Endothelial cell of hepatic sinusoid (primary cell): ENCODE results near the gene GCNT2.
"Not testable (repeated sequence)": the region's sequence is repeated elsewhere in the genome, so short reads cannot be mapped to it uniquely, and the experiment has no call there.

ENCODE experiments used
- in situ Hi-C: cut with HindIII; loops from 2 replicates; pipeline ENCODE4 v1.10.0; 2017; ENCODE audit warnings: low sequenced_read_pairs

GCNT2 gene

GRCh38 chr6:10521104-10521808 lies at the start of gene GCNT2:
Gene GCNT2 (plus strand): TSS chr6:10521351. CDS start chr6:10528912, 7,561 bp downstream.
- in situ Hi-C loops: no loop called here

DNA sequence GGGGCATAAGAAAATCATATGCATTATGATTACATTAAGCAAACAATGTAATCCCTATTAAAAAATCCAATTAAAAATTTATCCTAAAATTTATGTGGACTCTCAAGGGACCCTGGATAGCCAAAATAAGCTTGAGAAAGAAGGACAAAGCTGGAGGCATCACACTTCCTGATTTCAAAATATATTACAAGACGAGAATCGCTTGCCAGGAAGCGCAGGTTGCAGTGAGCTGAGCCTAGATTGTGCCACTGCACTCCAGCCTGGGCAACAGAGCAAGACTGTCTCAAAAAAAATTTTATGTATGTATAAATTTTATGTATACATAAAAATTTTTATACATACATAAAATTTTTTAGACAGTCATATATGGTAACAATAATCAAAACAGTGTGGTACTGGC lies 48.5 kb upstream of the GCNT2 start:
- in situ Hi-C loops: no loop called here

- in situ Hi-C loops: no loop called here
Measured at GRCh38 chr6:10478187-10479040, 42.7 kb upstream of the GCNT2 start.

DNA sequence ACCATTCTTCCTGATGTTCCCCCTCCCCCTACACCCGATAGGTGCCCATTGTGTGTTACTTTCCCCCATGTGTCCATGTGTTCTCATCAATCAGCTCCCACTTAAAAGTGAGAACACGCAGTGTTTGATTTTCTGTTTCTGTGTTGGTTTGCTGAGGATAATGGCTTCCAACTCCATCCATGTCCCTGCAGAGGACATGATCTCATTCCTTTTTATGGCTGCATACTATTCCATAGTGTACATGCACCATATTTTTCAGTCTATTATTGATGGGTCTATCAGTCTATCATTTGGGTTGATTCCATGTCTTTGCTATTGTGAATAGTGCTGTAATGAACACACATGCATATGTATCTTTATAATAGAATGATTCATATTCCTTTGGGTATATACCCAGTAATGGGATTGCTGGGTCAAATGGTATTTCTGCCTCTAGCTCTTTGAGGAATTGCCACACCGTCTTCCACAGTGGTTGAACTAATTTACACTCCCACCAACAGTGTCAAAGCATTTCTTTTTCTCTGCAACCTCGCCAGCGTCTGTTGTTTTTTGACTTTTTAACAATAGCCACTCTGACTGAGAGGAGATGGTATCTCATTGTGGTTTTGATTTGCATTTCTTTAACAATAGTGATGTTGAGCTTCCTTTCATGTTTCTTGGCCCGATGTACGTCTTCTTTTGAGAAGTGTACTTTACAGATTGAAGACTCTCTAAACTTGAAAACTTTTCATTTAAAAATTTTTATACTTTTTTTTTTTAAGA lies 41.0 kb upstream of the GCNT2 start:
- in situ Hi-C loops: no loop called here

DNA sequence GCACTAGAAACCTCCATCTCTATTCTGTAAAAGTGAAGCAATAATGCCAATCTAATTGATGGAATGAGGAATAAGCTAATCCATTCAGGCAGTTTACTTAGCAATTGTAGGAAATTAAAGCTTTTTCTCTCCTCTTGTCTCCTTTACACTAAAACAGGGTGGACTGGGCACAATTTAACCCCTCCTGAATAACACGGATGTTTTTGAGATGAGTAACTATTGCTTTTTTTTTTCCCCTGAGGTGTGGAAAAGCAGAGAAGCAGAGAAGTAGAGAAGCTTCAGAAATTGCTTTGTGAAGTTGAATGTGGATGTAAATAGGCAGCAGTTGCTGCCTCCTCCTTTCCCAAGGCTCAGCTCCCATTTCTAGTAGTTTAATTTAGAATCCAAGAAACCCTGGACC lies 40.0 kb upstream of the GCNT2 start:
- in situ Hi-C loops: no loop called here

- in situ Hi-C loops: no loop called here
Measured at GRCh38 chr6:10482636-10483257, 38.4 kb upstream of the GCNT2 start.

DNA sequence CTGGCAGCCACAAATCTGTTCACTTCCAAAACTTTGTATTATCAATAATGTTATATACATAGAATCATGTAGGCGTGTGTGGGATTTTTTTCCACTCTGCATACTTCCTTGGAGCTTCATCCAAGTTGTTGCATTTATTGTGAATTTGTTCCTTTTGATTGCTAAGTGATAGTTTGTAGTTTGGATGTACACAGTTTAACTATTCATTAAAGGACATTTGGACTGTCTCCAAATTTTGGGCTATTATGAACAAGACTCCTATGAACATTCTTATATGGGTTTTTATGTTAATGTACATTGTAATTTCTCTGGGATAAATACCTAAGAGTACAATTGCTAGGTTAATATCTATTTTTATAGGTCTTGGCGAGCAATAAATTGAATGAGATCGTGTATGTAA lies 36.2 kb upstream of the GCNT2 start:
- in situ Hi-C loops: no loop called here

GRCh38 chr6:10485406-10485805 lies 35.7 kb upstream of the GCNT2 start:
- in situ Hi-C loops: no loop called here

DNA sequence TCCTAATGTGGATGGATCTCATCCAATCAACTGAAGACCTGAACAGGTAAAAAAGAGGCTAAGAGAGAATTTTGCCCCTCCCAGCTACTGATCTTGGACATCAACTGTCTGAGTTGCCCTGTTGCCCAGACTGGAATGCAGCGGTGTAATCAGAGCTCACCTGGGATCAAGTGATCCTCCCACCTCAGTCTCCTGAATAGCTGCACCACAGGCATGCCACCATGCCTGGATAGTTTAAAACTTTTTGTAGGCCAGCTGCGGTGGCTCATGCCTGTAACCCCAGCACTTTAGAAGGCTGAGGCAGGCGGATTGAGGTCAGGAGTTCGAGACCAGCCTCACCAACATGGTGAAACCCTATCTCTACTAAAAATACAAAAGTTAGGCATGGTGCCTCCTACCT lies 34.9 kb upstream of the GCNT2 start:
- in situ Hi-C loops: no loop called here

GRCh38 chr6:10486944-10487588 lies 34.1 kb upstream of the GCNT2 start:
- in situ Hi-C loops: not testable (repeated sequence)

GRCh38 chr6:10487668-10488327 lies 33.4 kb upstream of the GCNT2 start:
- in situ Hi-C loops: no loop called here

DNA sequence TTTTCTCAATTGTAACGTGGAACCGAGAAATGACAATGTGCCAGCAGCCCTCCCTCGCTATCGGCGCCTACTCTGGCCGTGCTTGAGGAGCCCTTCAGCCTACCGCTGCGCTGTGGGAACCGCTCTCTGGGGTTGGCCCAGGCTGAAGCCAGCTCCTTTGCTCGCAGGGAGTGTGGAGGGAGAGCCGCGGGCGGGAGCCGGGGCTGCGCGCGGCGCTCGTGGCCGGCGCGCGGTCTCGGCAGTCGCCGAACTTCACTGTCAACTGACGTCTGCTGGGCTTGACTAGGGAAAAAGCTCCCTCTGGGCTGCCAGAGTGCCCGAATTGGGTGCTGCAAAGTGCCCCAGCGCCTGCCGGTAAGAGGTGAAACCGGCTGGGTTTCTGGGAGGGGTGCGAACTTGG lies 29.7 kb upstream of the GCNT2 start:
- in situ Hi-C loops: no loop called here

GRCh38 chr6:10491905-10492304 lies 29.2 kb upstream of the GCNT2 start:
- in situ Hi-C loops: not testable (repeated sequence)

DNA sequence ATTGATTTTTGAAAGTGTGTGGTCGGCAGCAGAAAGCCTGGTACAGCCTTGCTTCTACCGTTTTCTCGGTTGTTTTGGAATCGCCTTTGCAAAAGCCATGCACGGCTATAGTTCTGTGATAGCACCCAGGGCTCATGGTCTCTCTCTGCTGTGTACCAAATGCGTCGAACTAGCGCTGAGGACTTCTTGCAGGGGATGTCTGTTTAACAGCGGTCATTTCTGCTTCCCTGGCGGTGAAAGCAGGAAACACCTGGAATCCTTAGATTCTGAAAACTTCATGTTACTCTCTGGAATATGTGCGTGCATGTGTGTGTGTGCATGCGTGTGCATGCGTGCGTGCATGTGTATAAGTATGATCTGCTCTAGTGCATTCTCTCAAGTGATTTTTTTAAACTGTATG lies 26.1 kb upstream of the GCNT2 start:
- in situ Hi-C loops: no loop called here

DNA sequence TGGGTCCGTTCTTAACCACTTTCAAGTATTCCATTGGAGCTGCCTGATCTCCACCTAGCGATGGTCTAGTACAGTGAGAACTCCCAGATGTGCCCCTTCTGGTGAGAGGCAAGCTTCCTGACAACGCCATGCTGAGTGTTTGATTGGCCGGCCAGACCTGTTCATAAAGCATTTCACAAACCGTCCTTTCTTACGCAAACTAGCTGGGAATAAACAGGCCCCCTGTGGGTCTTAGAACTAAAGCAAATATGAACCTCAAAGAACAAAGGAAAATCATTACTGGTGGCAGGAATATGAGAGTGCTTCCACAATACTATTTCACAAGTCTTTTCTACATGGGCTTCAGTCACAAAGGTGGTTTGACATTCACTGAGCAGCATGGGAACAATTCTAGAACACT lies 15.6 kb upstream of the GCNT2 start:
- in situ Hi-C loops: no loop called here

DNA sequence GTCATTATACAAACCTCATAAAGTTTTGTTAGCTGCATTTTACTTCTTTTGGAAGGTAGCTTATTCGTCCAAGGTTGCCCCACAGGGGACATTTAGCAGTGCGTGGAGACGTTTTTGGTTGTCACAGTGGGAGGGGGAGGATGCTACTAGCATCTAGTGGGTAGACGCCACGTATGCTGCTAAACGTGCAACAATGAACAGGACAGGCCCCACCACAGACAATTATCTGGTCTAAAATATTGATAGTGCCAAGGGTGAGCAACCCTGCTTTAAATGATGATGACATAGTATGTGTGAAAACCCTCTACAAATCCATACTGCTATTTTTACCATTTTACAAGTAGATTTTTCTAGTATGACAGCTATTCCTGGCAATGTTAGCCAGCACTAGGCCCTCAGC lies 13.9 kb upstream of the GCNT2 start:
- in situ Hi-C loops: no loop called here

- in situ Hi-C loops: no loop called here
Measured at GRCh38 chr6:10507715-10508114, 13.4 kb upstream of the GCNT2 start.

DNA sequence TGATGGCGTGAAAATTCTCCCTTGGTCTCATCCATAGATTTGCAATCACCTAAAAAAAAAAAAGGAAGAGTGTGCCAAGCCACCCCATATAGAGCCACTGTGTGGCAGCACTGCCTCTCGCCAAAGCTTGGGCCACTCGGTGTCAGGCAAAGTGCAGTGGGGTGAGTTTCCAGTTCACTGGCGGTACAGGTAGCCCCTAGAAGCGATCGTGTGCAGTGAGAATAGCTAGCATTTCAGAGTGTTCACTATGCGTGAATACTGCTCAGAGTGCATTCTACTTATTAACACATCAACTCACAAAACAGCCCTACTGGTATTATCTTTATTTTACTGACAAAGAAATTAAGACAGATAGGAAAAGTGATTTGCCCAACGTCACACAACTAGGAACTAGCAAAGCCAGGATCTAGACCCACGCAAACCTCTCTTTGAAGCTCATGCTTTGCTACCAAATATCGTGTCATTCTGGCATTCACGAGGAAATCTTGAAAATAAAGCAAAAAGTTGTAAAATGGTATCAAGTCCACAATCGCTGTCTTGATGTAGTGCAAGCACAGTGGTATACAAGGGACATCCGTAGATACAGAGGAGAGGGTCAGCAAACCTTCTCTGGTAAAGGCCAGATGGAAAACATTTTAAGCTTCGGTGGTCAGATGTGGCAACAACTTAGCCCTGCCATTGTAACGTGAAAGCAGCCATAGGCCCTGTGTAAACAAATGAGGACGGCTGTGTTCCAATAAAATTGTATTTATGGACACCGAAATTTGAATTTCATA lies 10.4 kb upstream of the GCNT2 start:
- in situ Hi-C loops: loop anchor here (5.0 kb wide), 1 partner anchor 172 kb away; no protein-coding TSS in a partner anchor

DNA sequence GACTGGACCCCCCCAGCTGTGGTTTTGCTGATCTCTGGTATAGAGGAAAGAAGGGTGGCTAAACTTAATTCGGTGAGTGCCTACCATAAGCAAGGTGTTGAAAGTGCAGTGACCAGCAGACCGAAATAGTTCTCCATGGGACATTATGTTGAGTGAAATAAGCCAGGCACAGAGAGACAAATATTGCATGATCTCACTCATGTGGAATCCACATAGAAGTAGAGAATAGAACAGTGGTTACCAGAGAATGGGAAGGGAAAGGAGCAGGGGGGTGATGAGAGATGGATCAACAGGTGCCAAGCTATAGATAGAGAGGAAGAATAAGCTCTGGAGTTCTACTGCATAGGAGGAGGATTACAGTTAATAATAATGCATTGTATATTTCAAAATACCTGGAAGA lies 9.7 kb upstream of the GCNT2 start:
- in situ Hi-C loops: loop anchor here (5.0 kb wide), 1 partner anchor 171 kb away; no protein-coding TSS in a partner anchor
